Ecto neural progenitor cell (in vitro differentiated cells): ENCODE data around the gene SNX19.

Experiments
- DNase-seq: peaks from one replicate; pipeline ENCODE4 v3.0.0-alpha.2; 2018; ENCODE audit warnings: low spot score

Gene SNX19

DNA sequence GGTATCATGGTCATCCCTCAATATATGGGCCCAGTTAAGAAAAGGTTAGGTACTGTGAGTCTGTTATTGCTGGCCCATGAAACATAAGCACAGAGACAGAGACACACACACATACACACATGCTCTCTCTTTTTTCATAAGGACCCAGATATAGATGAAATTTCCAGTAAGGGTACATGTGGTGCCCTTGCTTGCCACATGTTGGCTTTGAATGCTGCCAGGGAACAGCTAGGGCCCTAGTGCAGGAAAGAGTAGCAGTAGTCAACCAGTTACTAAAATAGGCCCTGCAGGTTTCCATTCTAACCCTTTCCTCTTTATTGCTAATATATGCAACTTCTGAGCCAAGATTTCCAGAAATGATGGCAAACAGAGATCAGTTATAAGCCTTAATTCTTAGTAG is 9.1 kb downstream of the SNX19 start:
- no peak for DNase-seq

DNA sequence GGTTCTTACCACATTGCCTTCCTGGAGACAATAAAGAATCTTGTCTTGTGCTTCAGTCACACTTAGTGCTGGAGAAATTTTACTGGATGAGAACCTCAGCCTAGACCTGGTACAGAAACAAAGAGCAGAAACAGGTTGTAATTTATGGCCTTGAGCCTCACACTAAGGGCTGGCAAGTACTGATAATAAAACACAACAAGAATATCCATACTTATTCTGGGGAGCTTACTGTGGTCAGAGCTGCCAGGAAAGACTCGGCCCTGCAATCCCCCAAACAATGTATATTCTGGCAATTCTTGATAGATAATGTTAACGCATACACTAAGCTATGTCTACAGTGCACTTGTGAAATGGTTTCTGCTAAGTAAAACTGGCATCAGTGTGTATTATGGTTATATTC is 9.7 kb downstream of the SNX19 start:
- no peak for DNase-seq

DNA sequence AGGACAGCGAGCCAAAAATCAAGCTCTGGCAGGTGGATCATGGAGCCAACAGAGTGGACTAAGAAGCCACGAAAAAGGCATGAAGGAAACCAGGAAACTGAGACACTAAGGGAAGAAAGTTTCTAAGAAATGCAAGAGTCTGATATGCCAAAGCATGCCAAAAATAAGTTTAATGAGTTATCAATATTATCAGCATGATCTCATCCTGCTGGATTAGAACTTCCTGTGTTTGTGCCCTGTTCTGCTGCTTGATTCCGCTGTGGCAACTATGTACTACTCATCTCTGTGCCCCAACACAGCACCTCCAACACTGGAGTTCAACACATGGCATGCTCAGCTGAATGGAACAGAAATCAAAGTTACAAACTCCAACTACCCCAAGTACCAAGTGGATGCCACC is 10.8 kb downstream of the SNX19 start:
- no peak for DNase-seq

- DNase-seq = no peak
Measured at GRCh38 chr11:130904380-130904779, 11.9 kb downstream of the SNX19 start.

GRCh38 chr11:130902380-130902779 is 13.9 kb downstream of the SNX19 start:
- DNase-seq = no peak

- DNase-seq = no peak
Measured at GRCh38 chr11:130899106-130899505, 17.2 kb downstream of the SNX19 start.

DNA sequence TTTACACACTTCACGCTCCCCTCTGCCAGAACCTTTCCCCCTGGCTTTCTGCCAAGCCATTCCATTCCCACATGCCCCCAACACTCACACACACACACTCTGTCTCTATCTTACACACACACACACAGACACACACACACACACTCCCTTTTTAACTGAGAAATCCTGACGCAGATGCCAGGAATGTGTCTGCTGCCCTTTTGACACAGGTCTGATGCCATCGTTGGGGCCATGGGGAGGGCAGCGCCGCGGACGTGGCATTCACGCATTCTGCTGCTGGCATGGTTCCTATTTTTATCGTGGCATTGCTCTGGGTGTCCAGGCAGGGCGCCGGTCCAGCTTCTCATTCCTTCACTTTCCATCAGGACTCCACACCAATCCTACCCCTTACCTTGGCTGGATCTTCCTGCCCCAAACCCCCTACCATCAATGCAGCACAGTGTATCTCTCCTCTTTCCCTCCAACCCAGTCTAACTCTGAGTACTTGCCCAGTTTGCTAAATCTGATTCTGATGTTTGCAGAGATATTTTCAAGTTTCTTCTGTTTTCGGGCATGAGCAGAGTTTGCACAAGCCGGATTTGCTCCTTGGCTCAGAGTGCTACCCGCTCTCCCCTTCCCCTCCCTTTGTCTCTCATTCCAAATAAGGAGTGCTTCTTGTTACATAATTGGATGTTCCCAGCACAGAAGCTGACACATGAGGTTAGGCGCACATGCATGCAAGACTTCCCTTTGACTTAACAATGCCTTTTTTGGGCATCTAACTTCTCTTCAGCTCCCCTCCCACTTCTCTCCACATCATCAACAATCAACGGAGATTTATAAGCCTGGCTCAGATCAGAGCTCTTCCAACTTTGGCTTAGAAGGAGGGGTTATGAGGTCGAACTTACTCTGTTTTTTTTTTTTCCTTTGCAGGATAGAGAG is 18.8 kb downstream of the SNX19 start:
- DNase-seq = no peak

GRCh38 chr11:130894322-130895025 is 21.8 kb downstream of the SNX19 start:
- DNase-seq = peak; percentile 74

GRCh38 chr11:130892861-130893260 is 23.4 kb downstream of the SNX19 start:
- DNase-seq = no peak

GRCh38 chr11:130891326-130891725 is 25.0 kb downstream of the SNX19 start:
- DNase-seq = no peak

GRCh38 chr11:130890039-130890745 is 26.1 kb downstream of the SNX19 start:
- no peak for DNase-seq

GRCh38 chr11:130888790-130889189 is 27.5 kb downstream of the SNX19 start:
- DNase-seq = no peak

GRCh38 chr11:130886704-130887103 is 29.6 kb downstream of the SNX19 start:
- no peak for DNase-seq

DNA sequence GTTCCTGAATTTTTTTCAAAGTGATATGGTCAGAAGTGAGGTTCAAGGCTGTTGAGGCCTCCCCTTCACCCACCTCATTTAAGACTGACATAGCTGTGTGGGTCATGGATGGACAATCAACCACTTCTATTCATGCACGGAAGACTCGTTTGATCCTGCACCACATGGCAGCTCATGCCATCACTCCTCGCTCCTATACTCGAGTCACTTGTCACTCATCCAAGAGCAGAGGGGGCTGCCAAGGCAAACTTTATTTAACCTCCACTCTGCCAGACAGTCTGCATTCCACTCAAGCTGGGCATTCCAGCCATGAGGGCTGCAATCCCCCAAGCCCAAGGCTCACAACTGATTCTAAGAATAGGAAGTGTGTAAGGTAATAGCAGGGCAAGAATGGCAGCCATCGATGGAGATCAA is 34.1 kb downstream of the SNX19 start:
- no peak for DNase-seq

GRCh38 chr11:130881475-130882137 is 34.7 kb downstream of the SNX19 start:
- no peak for DNase-seq

DNA sequence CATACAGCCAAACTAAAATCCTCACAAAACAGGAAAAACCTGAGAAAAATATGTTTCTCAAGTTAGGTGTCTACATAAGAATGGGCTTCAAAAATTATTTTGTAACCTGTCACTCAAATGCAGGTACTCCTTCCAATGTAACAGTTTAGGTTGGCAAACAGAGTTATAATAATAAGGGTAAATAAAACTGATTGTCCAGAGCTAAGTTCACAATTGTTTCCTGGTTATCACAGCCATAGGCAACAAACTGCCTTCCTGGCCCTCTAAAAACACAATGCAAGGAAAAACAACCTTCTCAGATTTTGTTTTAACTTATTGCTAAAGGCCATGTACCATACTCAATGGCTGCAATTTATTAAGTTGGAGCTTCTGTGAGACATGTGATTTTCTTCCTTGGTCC is 36.4 kb downstream of the SNX19 start:
- DNase-seq = no peak

GRCh38 chr11:130876931-130877915 is 39.1 kb downstream of the SNX19 start:
- no peak for DNase-seq

GRCh38 chr11:130876100-130876499 is 40.2 kb downstream of the SNX19 start:
- no peak for DNase-seq

DNA sequence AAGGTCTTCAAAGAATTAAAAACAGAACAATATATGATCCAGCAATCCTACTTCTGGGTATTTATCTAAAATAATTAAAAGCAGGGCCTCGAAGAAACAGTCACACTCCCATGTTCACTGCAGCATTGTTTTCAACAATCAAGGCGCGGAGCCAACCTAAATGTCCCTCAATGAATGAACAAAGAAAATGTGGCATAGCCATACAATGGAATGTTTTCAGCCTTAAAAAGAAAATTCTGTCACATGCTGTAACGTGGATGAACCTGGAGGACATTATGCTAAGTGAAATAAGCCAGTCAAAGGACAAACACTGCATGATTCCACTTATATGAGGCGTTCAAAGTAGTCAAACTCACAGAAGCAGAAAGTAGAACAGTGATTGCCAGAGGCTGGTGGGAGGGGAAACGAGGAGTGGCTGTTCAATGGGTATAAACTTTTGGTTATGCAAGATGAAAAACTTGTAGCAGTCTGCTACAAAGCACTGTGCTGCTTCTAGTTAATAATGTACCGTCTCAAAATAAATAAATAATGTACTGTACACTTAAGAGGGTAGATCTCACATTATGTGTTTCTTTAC is 41.2 kb downstream of the SNX19 start:
- DNase-seq = no peak

DNA sequence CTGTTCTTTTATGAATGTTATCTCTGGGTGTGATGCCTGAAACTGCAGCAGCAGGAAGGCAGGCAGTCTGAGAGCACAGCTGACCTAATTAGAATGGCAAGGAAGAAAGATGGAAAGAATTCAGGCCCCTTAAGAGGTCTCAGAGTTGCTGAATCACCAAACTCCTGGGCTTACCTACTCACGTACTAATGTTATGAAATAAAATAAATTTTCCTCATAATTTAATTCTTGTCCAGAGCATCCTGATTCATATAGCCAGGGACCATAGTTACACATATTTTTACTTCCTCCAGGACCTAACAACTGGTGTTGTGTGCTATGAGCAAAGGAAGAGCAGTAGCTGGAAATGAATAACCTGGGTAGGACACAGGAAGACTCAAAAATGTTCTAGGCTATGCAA is 41.9 kb downstream of the SNX19 start:
- DNase-seq = no peak

DNA sequence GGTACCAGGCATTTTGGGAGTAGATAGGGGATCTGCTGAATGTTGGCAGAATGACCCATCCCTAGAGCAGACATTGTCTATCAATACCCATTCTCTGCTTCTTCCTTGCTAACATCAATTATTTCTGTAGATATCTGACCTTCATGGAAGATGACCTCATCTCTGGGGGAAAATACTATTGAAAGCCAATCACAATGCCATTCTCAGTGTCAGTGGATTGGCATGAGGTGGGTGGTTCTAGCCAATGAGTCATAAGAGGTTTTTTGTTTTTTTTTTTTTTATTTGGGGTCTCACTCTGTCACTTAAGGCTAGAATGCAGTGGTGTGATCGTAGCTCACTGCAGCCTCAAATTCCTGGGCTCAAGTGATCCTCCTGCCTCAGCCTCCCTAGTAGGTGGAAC is 42.5 kb downstream of the SNX19 start:
- no peak for DNase-seq
